MG63 (cell line): Measurements from ENCODE around the gene SIK1. TPM values are rescaled to one million over a fixed set of nuclear protein-coding genes. Genes with fewer than 3 reads are reported as not detected.

Source experiments
- DNase-seq: peaks from one replicate; pipeline ENCODE4 v3.0.0-alpha.2; 2020
- H3K27me3 ChIP-seq: fragments of 250-450 bp; sonication (Bioruptor Pico); 2 replicates; pipeline ENCODE4 v1.5.1; 2020; ENCODE audit warnings: mild to moderate bottlenecking, moderate library complexity
- H3K36me3 ChIP-seq: fragments of 250-450 bp; sonication (Bioruptor Pico); 2 replicates; pipeline ENCODE4 v1.5.1; 2020; ENCODE audit warnings: mild to moderate bottlenecking, moderate library complexity
- H3K4me3 ChIP-seq: fragments of 250-450 bp; sonication (Bioruptor Pico); 2 replicates; pipeline ENCODE4 v1.5.1; 2020; ENCODE audit warnings: mild to moderate bottlenecking, moderate library complexity
- H3K9me3 ChIP-seq: fragments of 250-450 bp; sonication (Bioruptor Pico); 2 replicates; pipeline ENCODE4 v1.5.1; 2020; ENCODE audit warnings: mild to moderate bottlenecking, moderate library complexity
- total RNA-seq: library from RNA; depleted of rRNA; stranded (reverse); fragments of >200 nt; shearing (Covaris generic); gene quantifications from 2 replicates; pipeline ENCODE4 v1.2.3, GENCODE V29; 2014; ENCODE audit warnings: low replicate concordance

SIK1 gene
- total RNA-seq, 1 experiment from 2014 or later, result not detected

DNA sequence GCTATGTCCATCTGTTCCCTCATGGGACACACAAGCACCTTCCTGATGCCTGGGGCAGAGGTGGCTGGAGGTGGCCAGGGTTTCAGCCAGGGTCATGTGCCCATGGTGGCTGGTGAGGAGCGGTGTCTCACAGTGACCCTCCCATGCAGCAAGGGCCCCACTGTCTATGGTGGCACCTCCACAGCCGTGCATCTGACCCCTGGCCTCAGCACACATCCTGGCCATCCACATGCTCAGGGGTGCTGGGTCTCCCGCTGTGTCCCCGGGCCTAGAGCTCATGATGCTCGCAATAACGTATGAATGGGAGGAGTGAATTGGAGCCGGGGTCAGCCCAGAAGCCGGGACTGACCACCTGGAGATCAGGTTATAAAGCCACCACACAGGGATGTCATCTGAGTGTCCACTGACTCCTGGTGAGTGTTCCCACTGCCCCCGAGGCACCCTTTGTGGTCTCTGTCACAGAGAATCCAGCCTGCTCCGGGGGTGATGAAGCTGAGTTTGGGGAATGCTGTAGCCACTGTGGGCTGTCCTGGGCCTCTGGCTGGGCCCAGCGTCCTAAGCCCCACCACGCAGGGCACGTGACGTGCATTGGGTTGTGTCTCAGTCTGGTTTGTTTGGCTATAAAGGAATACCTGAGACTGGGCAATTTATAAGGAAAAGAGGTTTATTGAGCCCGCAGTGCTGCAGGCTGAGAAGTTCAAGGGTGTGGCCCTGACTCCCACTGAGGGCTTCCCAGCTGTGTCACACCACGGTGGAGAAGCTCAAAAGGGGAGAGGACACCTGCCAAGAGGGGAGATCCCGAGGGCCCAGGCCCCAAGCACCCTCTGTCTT lies 51.7 kb downstream of the SIK1 start:
- no peaks in the 10 kb centered on the region for H3K36me3 ChIP-seq
- no peaks in the 10 kb centered on the region for H3K9me3 ChIP-seq
- no peak overlapping the region for H3K4me3 ChIP-seq
- DNase-seq, result no peak
- no peaks in the 10 kb centered on the region for H3K27me3 ChIP-seq

DNA sequence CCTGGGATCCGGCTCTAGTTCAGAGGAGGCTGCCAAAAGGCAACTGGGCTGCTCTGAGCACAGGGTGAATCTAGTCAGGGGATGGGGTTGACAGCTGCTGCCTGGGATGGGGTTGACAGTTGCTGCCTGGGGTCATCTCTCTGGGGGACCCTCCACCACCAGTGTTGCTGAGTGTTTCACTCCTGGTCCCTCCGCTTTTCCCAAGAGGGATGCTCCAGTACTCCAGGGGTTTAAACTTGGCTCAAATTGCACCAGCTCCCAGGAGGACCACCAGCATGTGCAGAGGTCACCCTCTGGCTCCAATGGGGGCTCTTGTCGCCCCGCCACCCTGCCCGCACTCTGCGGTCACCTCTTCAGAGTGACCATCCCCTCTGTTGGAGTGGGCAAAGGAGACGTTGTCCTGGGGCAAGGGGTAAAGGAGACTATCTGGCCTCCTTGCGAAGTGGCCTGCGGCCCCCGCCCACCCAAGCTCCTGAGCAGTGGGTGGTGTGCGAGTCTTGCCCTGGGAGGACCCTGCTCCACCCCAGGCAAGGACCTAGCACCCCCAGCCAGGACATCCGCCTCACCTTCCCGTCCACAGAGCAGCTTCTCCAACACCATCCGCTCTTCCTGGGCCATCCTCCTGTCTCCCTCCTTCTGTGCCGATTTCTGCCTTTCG lies 52.6 kb downstream of the SIK1 start:
- Histone ChIP-seq H3K27me3 (no peaks in the 10 kb centered on the region), H3K4me3 (no peak overlapping the region), H3K36me3 (no peaks in the 10 kb centered on the region), H3K9me3 (no peaks in the 10 kb centered on the region)
- DNase-seq, result no peak

DNA sequence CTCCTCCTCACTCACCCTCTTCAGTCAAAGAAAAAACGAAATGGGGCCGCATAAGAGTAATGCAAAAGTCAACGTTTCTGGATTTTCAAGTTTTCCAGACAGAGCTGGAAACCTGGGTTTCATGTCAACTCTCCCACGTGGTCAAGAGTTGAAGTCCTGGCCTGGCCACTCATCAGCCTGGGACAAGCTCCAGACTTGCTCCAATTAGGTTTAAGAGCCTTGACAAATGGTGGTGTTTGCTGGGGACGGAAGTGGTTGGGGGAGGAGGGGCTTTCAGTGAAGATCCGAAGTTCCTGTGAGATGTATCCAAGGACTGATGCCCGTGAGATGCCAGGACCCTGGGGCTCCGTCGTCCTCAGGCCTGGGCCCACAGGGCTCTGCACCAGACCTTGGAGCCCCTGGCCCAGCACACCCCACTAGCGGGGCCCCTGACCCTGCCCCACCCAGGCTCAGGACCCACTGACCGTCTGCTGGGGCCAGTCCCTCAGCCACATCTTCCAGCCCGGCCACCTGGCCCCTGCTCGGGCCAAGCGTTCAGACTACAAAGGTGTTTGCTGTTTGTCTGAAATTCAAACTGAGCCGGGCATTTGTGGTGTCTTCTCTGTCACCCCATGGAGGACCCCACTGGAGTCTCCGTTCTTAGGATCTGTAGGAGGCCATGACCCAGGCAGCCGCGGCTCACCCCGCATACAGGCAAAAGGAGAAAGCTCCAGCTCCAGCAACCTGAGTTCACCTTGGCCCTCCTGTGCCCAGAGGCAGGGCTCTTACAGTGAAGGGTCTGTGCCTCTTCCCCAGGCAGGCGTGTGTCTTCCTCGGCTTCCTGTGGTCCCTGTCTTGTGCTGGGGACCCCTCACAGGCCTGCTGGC lies 53.3 kb downstream of the SIK1 start:
- no peak overlapping the region for H3K4me3 ChIP-seq
- DNase-seq, result no peak
- H3K9me3 ChIP-seq, result no peaks in the 10 kb centered on the region
- no peaks in the 10 kb centered on the region for H3K27me3 ChIP-seq
- no peaks in the 10 kb centered on the region for H3K36me3 ChIP-seq

DNA sequence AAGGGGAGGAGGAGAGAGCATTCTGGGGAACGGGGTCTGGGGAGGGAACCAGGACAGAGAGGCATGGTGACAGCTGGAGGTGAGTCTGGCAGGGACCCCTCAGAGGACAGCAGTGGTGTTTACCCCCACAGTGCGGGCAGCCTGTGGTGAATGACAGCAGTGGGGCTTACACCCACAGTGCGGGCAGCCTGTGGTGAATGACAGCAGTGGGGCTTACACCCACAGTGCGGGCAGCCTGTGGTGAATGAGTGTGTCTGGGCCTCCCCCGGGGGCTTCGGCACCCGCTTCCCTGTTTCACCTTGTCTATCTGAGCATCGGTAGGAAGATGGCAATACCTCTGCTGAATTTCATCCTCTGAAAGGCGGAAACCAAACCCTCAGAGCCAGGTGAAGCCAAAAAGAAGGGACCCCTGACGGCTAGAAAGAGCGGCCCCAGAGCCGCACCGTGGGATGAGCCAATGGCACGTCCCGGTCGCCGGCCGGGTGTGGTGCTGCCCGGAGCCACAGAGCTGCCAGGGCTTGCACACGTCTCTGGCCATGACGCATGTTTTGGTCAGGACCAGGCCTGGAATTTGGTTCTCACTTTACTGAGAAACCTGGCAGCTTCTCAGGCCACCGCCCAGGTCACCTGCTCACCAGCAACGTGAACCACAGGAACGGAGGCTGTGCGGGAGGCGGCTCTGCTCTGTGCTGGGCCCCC lies 54.1 kb downstream of the SIK1 start:
- DNase-seq, result no peak
- H3K4me3 ChIP-seq, result no peak overlapping the region
- no peaks in the 10 kb centered on the region for H3K27me3 ChIP-seq
- no peaks in the 10 kb centered on the region for H3K9me3 ChIP-seq
- no peaks in the 10 kb centered on the region for H3K36me3 ChIP-seq

DNA sequence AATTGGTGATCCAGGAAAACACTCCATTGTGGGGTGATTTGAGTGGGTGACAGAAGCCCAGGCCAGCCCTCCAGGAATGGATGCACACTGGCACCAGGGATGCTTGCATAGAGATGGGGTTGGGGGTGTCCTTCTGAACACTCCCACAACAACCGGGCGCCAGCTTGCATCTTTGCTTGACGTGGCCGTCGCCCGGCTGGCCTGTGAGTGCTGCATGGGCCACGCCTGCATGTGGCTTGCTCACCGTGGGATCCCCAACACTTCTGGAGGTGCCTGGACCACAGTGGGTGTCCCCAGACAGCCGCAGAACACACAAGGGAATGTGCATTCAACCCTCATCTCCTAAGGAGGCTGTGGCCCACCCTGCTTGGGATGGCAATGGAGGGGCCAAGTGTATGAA lies 55.1 kb downstream of the SIK1 start:
- no peak overlapping the region for H3K4me3 ChIP-seq
- H3K9me3 ChIP-seq, result no peaks in the 10 kb centered on the region
- no peaks in the 10 kb centered on the region for H3K27me3 ChIP-seq
- H3K36me3 ChIP-seq, result no peaks in the 10 kb centered on the region
- DNase-seq, result no peak

DNA sequence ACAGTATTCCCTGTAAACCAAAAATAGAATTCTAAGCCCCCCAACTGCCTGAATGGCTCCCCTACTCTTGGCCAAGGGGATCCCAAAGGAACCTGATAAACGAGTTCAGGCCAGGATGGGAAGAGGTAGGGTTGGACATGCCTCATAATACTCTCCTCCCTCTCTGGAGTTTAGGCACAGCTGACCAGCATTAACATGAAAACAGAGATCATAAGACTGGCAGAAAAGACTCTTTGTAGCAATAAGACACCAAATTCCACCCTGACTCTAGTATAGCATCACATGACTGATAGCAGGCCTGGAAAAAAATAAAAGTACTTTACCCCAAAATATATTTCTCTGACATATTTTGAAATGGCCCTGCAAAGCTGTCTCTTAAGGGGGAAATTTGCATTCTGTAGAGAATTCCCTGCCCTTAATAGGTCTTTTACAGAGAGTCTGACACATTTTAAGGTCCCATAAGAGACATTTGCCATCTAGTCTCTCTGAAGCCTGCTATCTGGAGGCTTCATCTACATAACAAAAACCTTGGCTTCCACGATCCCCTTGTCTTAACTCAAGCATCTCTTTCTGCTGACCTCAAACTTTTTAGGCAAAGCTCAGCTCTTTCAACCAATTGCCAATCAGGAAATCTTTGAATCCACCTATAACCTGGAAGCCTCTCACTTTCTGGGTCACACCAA lies 55.9 kb downstream of the SIK1 start:
- DNase-seq, result no peak

DNA sequence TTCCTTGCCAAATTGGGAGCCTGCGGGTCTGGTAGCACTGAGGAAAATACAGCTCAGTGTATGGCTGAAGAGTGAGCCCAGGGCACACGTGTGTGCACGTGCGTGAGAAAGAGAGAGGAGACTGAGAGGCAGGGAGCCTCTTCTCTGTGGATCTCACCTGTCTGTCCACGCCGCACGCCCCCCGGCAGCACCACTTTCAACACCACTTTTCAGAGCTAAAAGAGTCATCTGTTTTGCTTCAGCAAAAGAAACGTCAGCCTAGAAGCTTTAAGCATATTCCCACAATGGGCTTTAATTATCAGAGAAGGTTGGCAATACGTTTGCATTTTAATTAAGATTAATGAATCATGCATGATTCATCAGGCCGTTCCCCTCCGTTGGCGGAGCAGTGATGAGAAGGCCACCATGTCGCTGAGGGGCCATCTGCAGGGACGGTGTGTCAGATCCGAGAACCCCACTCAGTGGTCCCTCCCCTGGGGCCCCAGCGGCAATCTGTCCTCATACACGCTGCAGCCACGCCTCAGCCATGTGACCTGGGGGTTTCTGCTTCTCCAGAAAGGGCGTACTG lies 56.8 kb downstream of the SIK1 start:
- no peak for DNase-seq
- Histone ChIP-seq H3K36me3 (no peaks in the 10 kb centered on the region), H3K4me3 (no peak overlapping the region), H3K27me3 (no peaks in the 10 kb centered on the region), H3K9me3 (no peaks in the 10 kb centered on the region)

More for the DNA sequence above, 55.9 kb downstream of the SIK1 start:
- no peak overlapping the region for H3K4me3 ChIP-seq
- no peaks in the 10 kb centered on the region for H3K9me3 ChIP-seq
- H3K27me3 ChIP-seq, result no peaks in the 10 kb centered on the region
- no peaks in the 10 kb centered on the region for H3K36me3 ChIP-seq

DNA sequence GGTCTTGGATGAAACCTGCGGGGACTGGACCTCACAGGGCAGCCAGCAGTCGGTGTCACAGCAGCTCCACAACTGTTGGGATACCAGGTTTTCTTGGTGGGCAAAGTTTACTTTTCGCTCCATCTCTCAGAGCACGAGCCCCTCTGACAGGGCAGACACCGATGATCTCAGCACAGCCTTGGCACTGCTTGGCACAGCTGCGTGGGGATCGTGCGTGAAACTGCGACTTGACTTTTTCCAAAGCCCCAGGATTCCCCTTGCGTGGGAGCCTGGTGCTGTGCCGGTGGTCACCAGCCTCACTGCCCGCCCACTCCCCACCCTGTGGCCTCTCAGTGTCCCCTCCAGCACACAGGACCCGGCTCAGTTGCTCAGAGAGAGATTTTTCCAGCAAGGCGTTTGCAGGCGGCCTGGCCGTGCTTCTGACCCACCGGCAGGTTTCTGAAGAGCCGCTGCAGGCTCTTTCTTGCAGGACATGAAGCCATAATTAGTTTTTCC lies 57.3 kb downstream of the SIK1 start:
- H3K36me3 ChIP-seq, result no peaks in the 10 kb centered on the region
- H3K4me3 ChIP-seq, result no peak overlapping the region

DNA sequence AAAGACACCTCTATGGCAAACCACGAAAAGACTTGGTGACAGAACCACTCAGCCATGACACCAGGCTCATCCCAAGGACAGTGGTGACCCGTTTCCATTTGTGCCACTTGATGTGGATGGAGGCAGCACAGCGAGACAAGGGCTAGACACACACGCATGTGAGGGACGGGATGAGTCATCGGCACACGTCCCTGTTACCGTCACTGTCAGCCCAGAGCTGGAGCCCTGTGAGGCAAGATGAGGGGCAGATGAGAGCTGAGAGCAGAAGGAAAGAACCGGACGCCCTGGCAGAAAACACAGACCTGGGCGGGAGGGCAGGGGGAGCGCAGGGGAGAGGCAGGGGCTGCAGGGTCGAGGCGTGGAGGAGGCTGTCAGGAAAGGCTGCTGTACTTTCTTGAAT lies 57.8 kb downstream of the SIK1 start:
- Histone ChIP-seq H3K9me3 (no peaks in the 10 kb centered on the region), H3K27me3 (no peaks in the 10 kb centered on the region), H3K36me3 (no peaks in the 10 kb centered on the region), H3K4me3 (no peak overlapping the region)
- DNase-seq, result peak; percentile 21

More for the DNA sequence above, 57.3 kb downstream of the SIK1 start:
- Histone ChIP-seq H3K27me3 (no peaks in the 10 kb centered on the region), H3K9me3 (no peaks in the 10 kb centered on the region)
- DNase-seq, result no peak

DNA sequence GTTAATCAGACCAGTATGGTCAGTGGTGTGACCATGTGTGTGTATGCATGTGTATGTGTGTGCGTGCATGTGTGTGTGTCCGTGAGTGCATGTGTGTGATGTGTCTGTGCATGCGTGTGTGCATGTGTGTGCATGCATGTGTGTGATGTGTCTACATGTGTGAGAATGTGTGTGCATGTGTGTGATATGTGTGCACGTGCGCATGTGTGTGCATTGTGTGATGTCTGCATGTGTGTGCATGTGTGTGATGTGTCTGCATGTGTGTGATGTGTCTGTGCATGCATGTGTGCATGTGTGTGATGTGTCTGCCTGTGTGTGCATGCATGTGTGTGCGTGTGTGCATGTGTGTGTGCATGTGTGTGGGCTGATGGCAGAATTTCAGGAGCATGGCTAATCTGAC lies 58.2 kb downstream of the SIK1 start:
- no peaks in the 10 kb centered on the region for H3K36me3 ChIP-seq
- DNase-seq, result no peak
- no peaks in the 10 kb centered on the region for H3K27me3 ChIP-seq
- H3K9me3 ChIP-seq, result no peaks in the 10 kb centered on the region
- H3K4me3 ChIP-seq, result no peak overlapping the region

DNA sequence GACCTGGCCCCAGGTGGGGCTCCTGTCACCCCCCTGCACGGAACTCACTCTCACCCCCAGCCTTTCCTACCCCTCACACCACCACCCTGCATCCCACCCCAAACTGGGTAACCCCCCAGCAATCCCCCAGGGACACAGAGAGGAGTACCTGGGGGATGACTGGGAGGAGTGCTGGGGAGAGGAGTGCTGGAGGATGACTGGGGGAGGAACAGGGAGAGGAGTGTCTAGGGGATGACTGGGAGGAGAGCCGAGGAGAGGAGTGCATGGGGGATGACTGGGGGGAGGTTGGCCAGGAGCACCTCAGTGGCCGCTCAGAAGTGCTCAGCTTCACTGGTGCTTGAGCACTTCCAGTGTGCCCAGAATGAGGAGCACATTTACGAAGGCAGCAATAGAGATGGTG lies 59.1 kb downstream of the SIK1 start:
- Histone ChIP-seq H3K9me3 (no peaks in the 10 kb centered on the region), H3K36me3 (no peaks in the 10 kb centered on the region), H3K27me3 (no peaks in the 10 kb centered on the region), H3K4me3 (no peak overlapping the region)
- DNase-seq, result no peak

DNA sequence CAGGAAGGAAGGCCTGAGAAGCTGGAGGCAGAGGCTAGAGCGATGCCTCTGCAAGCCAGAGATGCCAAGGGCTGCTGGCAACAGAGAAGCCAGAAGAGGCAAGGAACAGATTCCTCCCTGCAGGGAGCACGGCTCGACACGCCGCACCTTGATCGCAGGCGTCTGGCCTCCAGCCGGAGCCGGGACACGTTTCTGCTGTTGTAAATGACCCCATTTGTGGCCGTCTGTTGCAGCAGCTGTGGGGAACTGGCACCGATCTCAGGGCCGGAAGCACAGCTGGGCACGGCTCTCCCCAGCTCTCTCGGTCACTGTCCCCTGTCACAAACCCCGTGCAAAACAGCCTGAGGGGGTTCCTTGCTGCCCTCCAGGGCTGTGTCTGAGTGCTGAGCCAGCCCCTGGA lies 59.6 kb downstream of the SIK1 start:
- H3K4me3 ChIP-seq, result no peak overlapping the region
- H3K9me3 ChIP-seq, result no peaks in the 10 kb centered on the region
- no peaks in the 10 kb centered on the region for H3K36me3 ChIP-seq
- H3K27me3 ChIP-seq, result no peaks in the 10 kb centered on the region
- DNase-seq, result no peak

DNA sequence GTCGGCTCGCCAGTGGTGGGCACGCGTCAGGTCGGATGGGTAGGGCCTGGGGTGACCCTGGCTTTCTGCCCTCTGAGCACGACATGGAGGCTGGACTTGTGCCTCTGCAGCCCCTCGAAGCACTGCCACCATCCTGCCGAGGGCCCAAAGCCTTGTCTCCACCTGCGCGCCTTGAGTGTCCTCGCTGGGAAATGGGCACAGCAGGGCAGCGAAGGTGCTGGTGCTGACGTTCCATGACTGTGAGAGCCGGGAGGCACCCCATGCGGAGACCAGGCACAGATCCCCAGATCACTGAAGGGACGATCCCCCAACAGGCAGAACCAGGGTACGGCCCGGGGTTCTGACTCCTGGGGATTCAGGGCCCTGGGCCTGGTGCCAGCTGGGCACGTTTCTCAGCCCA lies 60.3 kb downstream of the SIK1 start:
- no peak overlapping the region for H3K4me3 ChIP-seq
- DNase-seq, result no peak
- no peaks in the 10 kb centered on the region for H3K27me3 ChIP-seq
- no peaks in the 10 kb centered on the region for H3K9me3 ChIP-seq
- no peaks in the 10 kb centered on the region for H3K36me3 ChIP-seq

DNA sequence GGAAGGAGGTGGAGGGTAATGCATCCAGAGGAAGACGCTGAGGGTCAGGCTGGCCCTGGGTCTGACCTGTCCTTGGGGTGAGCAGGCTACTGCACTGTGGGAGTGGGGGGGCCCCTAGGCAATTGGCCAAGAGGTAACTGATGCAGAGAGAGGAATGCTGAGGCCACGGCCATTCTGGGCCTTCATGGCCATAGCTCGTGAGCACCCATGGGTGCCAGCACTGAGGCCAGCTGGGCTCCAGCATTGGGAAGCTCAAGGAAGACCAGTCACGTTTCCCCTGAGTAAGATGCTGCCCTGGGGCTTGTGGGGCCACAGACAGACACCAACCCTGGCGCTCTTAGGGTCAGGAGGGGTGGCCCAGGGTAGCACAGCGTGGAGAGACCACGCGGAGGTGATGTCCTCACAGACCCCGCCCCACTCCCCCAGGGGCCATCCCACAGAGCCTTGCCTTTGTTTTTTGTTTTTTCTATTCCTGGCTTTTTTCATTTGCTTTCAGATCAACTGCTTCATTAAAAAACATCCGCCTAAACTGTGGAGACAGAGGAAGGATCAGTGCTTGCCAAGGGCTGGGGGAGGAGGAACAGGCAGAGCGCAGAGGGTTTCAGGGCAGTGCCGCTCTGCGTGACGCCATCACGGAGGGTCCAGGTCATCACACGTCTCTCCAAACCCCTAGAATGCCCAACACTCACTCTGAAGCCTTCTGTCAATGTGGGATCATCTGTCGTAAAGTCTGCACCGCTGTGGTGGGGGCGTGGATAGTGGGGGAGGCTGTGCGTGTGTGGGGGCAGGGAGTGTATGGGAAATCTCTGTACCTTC lies 61.1 kb downstream of the SIK1 start:
- no peaks in the 10 kb centered on the region for H3K27me3 ChIP-seq
- no peaks in the 10 kb centered on the region for H3K9me3 ChIP-seq
- DNase-seq, result no peak
- H3K36me3 ChIP-seq, result no peaks in the 10 kb centered on the region
- no peak overlapping the region for H3K4me3 ChIP-seq

DNA sequence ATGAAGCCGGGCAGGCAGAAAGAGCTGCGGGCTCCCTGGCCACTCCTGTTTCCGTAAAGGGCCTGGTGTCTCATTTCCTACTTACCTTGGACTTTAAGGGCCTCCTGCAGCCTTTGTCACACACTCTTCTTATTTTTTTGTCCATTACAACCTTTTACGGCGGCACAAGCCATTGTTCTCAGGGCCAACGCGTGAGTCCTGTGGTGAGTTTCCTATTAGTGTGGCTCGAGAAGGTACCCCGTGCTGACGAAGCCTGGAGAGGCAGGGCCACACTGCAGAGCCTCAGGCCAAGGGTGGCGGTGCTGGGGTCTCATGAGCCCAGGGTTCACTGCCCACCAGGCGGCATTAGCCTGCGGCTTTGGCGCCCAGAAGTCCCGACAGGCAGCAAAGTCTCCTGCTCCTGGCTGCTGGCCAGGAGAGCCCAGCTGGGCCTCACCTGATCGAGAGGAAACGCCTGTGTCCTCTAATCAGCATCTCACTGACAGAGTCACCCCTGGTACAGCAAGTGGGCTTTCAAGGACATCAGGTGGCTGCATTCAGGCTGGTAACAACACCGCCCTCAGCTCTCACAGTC lies 62.0 kb downstream of the SIK1 start:
- Histone ChIP-seq H3K9me3 (no peaks in the 10 kb centered on the region), H3K27me3 (no peaks in the 10 kb centered on the region), H3K36me3 (no peaks in the 10 kb centered on the region), H3K4me3 (no peak overlapping the region)
- DNase-seq, result no peak
